GM12878 (cell line): Measurements from ENCODE around the gene MACROD2. TPM values are rescaled to one million over a fixed set of nuclear protein-coding genes. Genes with fewer than 3 reads are reported as not detected.

Source experiments
- ATAC-seq: fragments of 200-7000 bp; cut with Tn5 transposase; 3 replicates; pipeline ENCODE4 v1.9.1; 2020; ENCODE audit warnings: mild to moderate bottlenecking, moderate library complexity
- BruUV-seq: library from RNA; stranded (reverse); fragments of 400-500 nt; replicated peaks from 2 replicates; lab custom pipeline; 2021; lab: Mats Ljungman, UMichigan
- CTCF ChIA-PET: fragments of 300-600 bp; sonication (Branson Sonifier 250); formaldehyde crosslinking; extraction: SDS; loops from one replicate; lab custom pipeline; 2021; ENCODE audit warnings: inconsistent platforms; lab: Yijun Ruan, JAX
- POLR2A ChIA-PET: fragments of 350-600 bp; formaldehyde crosslinking; extraction: SDS; loops from one replicate; lab custom pipeline; 2021; ENCODE audit warnings: inconsistent platforms; lab: Charles Lee
- RAD21 ChIA-PET: fragments of 300-600 bp; sonication (Branson Sonifier 250); formaldehyde crosslinking; loops from one replicate; lab custom pipeline; 2023; ENCODE audit warnings: antibody characterized with exemption; ENCODE audit not compliant: unreplicated experiment; lab: Charles Lee
- SMC1A ChIA-PET: fragments of 300-600 bp; sonication (Branson Sonifier 250); formaldehyde crosslinking; loops from one replicate; lab custom pipeline; 2023; ENCODE audit not compliant: unreplicated experiment, uncharacterized antibody; lab: Charles Lee
- DNase-seq: peaks from one replicate; pipeline ENCODE4 v3.0.0-alpha.2; 2011; ENCODE audit warnings: low read depth, low spot score
- FAIRE-seq: peaks from 3 replicates; lab custom pipeline; 2011; peaks lifted over from hg19 to GRCh38; lab: Jason Lieb, UNC
- H2AFZ ChIP-seq: 2 replicates; pipeline ENCODE4 v1.6.0; 2011; ENCODE audit warnings: low read depth, low read length, control low read depth; ENCODE audit not compliant: control insufficient read depth
- H3K27ac ChIP-seq: 2 replicates; pipeline ENCODE4 v1.5.1; 2011; ENCODE audit warnings: control low read depth; ENCODE audit not compliant: control insufficient read depth, insufficient read depth
- H3K27me3 ChIP-seq, 2 experiments: replicated peaks in 1 of 2; 2 replicates each; pipeline versions ENCODE4 v1.6.0 to v1.6.1; 2011; ENCODE audit warnings: low read length in 1 of 2; ENCODE audit not compliant: control insufficient read depth in 2 of 2, insufficient read depth in 2 of 2
- H3K36me3 ChIP-seq, 2 experiments: 2 replicates each; pipeline ENCODE4 v1.5.1; 2011; ENCODE audit warnings: low read length in 1 of 2; ENCODE audit not compliant: control insufficient read depth in 2 of 2, insufficient read depth in 2 of 2
- H3K4me1 ChIP-seq: 2 replicates; pipeline ENCODE4 v1.6.1; 2011; ENCODE audit warnings: mild to moderate bottlenecking, low read length, moderate library complexity, mixed read lengths; ENCODE audit not compliant: control insufficient read depth, insufficient read depth
- H3K4me2 ChIP-seq: 2 replicates; pipeline ENCODE4 v1.6.0; 2011; ENCODE audit warnings: control low read depth; ENCODE audit not compliant: control insufficient read depth, insufficient read depth
- H3K4me3 ChIP-seq: fragments of 200-600 bp; sonication (generic); 2 replicates; pipeline ENCODE4 v1.5.1; 2016
- H3K79me2 ChIP-seq: 2 replicates; pipeline ENCODE4 v1.6.0; 2011; ENCODE audit warnings: low read length; ENCODE audit not compliant: control insufficient read depth, insufficient read depth
- H3K9ac ChIP-seq: 2 replicates; pipeline ENCODE4 v1.8.0; 2011; ENCODE audit warnings: low read length, control low read depth, mixed read lengths; ENCODE audit not compliant: control insufficient read depth, insufficient read depth
- H3K9me3 ChIP-seq: replicated peaks from 3 replicates; pipeline ENCODE4 v1.5.1; 2011; ENCODE audit warnings: mild to moderate bottlenecking, low read length; ENCODE audit not compliant: control insufficient read depth, insufficient read depth
- H4K20me1 ChIP-seq: 2 replicates; pipeline ENCODE4 v1.6.0; 2011; ENCODE audit not compliant: control insufficient read depth, insufficient read depth
- BCLAF1 ChIP-seq: fragments of 450-650 bp; IDR thresholded peaks from 2 replicates; pipeline ENCODE4 v1.6.1; 2017; ENCODE audit warnings: antibody characterized with exemption, mild to moderate bottlenecking, moderate library complexity
- NBN ChIP-seq: fragments of 450-650 bp; IDR thresholded peaks from 2 replicates; pipeline ENCODE4 v1.6.1; 2016
- NFXL1 ChIP-seq: fragments of 450-650 bp; IDR thresholded peaks from 2 replicates; pipeline ENCODE4 v1.6.1; 2017; ENCODE audit warnings: antibody characterized with exemption, mild to moderate bottlenecking, borderline replicate concordance
- NFYB ChIP-seq: IDR thresholded peaks from 2 replicates; pipeline ENCODE4 v1.6.1; 2011; ENCODE audit warnings: low read depth, mild to moderate bottlenecking, low read length, improper control_type of control experiment, moderate library complexity; ENCODE audit not compliant: insufficient read depth
- POU2F2 ChIP-seq: IDR thresholded peaks from 3 replicates; pipeline ENCODE4 v1.6.1; 2011; ENCODE audit warnings: low read depth, mild to moderate bottlenecking, low read length, borderline replicate concordance
- RELA ChIP-seq: fragments of 450-650 bp; IDR thresholded peaks from 2 replicates; pipeline ENCODE4 v1.8.0; 2014; ENCODE audit warnings: borderline replicate concordance; ENCODE audit not compliant: partially characterized antibody
- RUNX3 ChIP-seq: IDR thresholded peaks from 2 replicates; pipeline ENCODE4 v1.6.1; 2012; ENCODE audit warnings: low read length, inconsistent platforms
- STAT1 ChIP-seq: fragments of 450-650 bp; conservative IDR thresholded peaks from 2 replicates; pipeline ENCODE4 v1.6.1; 2014; ENCODE audit warnings: antibody characterized with exemption, mild to moderate bottlenecking
- SUZ12 ChIP-seq: fragments of 200-600 bp; sonication (generic); IDR thresholded peaks from one replicate; pipeline ENCODE4 v1.6.1; 2018; ENCODE audit warnings: antibody characterized with exemption, mild to moderate bottlenecking; ENCODE audit not compliant: unreplicated experiment
- TARDBP ChIP-seq: IDR thresholded peaks from 2 replicates; pipeline ENCODE4 v1.6.1; 2016; ENCODE audit warnings: borderline replicate concordance
- ZNF384 ChIP-seq: IDR thresholded peaks from 2 replicates; pipeline ENCODE4 v1.6.1; 2012; ENCODE audit warnings: low read depth, mild to moderate bottlenecking, low read length, improper control_type of control experiment, borderline replicate concordance
- WGBS: methylation state at CpG from one replicate; pipeline ENCODE4 v1.1.6; 2016; ENCODE audit warnings: low lambda C conversion rate; ENCODE audit not compliant: insufficient replicate concordance, insufficient coverage; ENCODE audit errors: missing lambda C conversion rate; 5-methylcytosine and 5-hydroxymethylcytosine counted together
- in situ Hi-C: fragments of 300-500 bp; cut with MboI; formaldehyde crosslinking; loops from 9 replicates; pipeline ENCODE4 v1.14.3; 2018; ENCODE audit warnings: mixed read lengths
- intact Hi-C: fragments of 100-400 bp; cut with micrococcal nuclease; formaldehyde crosslinking; loops from one replicate; pipeline ENCODE4 v1.14.2; 2022; ENCODE audit not compliant: unreplicated experiment
- polyA plus RNA-seq, 11 experiments: library from polyadenylated mRNA; depleted of rRNA in 4 of 11; unstranded in 6 of 11; stranded (reverse) in 5 of 11; fragments of >200 nt; fragmentation: Nextera tagmentation in 4 of 11; fragmentation: Illumina TruSeq in 1 of 11; extraction: Ambion mirVana in 4 of 11; extraction: Trizol in 1 of 11; gene quantifications; 1 replicate in 1 of 11; 2 replicates in 10 of 11; pipeline versions ENCODE4 v1.2.1 to v1.2.3, GENCODE V29; 2011 to 2016; ENCODE audit warnings: inconsistent platforms in 2 of 11, missing spikeins in 2 of 11, low read depth in 1 of 11
- total RNA-seq, 4 experiments: library from RNA; depleted of rRNA in 3 of 4; stranded (reverse); fragments of >200 nt in 3 of 4; fragmentation: Illumina TruSeq in 1 of 4; extraction: Trizol in 1 of 4; gene quantifications; 2 replicates each; pipeline versions ENCODE4 v1.2.1 to v1.2.3, GENCODE V29; 2013 to 2021

Gene MACROD2
- total and polyA plus RNA-seq, 10 of the 15 experiments (the other 5 are each of a cell fraction or from before 2014, with no cell fraction given): 1.1 to 21.5 (median 2.2) TPM

- no peak for DNase-seq
- in situ Hi-C loops (no loop called here), intact Hi-C loops (no loop called here)
- FAIRE-seq: no peak
- no peak overlapping the region for H3K27ac ChIP-seq
- H3K4me3 ChIP-seq: no peak overlapping the region
- TF ChIP-seq POU2F2: no peak
- TF ChIP-seq ZNF384: peak; percentile 52; the same call in 1 of the 2 replicates
- no peak overlapping the region for H3K9ac ChIP-seq
- H4K20me1 ChIP-seq: no peaks in the 10 kb centered on the region
- CTCF ChIA-PET: no interaction called here
- peak; percentile 46 for ATAC-seq
- no peaks in the 10 kb centered on the region for H3K36me3 ChIP-seq
- RAD21 ChIA-PET: no interaction called here
- BruUV-seq: no TSS peak
- SMC1A ChIA-PET: no interaction called here
- no peaks in the 10 kb centered on the region for H3K4me1 ChIP-seq
- no peaks in the 10 kb centered on the region for H3K9me3 ChIP-seq
- no peak overlapping the region for H3K4me2 ChIP-seq
- no peaks in the 10 kb centered on the region for H3K79me2 ChIP-seq
- POLR2A ChIA-PET: no interaction called here
- H2AFZ ChIP-seq: no peak overlapping the region
- H3K27me3 ChIP-seq: no peaks in the 10 kb centered on the region
Observed at GRCh38 chr20:14550655-14551054, 555.3 kb downstream of the MACROD2 start.

GRCh38 chr20:14553774-14554534 lies 558.6 kb downstream of the MACROD2 start:
- no peak overlapping the region for H3K9ac ChIP-seq
- ChIA-PET RAD21 (no interaction called here), CTCF (no interaction called here), POLR2A (interaction anchor here (0.6 kb wide), 1 partner anchor 145 kb away, joined by 3 read pairs; no protein-coding TSS in a partner anchor)
- in situ Hi-C loops (no loop called here), intact Hi-C loops (no loop called here)
- no peak overlapping the region for H3K4me2 ChIP-seq
- H3K9me3 ChIP-seq: no peaks in the 10 kb centered on the region
- H3K27ac ChIP-seq: no peak overlapping the region
- ATAC-seq (no peak), DNase-seq (no peak), FAIRE-seq (no peak)
- no peaks in the 10 kb centered on the region for H3K36me3 ChIP-seq
- no peaks in the 10 kb centered on the region for H3K4me1 ChIP-seq
- H3K79me2 ChIP-seq: no peaks in the 10 kb centered on the region
- 7% methylated on average over 6 of the region's 6 CpGs for WGBS
- no peaks in the 10 kb centered on the region for H3K27me3 ChIP-seq
- no peak overlapping the region for H3K4me3 ChIP-seq
- H4K20me1 ChIP-seq: no peaks in the 10 kb centered on the region
- TF ChIP-seq NBN (no peak), BCLAF1 (no peak), RELA (no peak), NFXL1 (no peak), NFYB (no peak), STAT1 (no peak), RUNX3 (no peak), SUZ12 (no peak), TARDBP (no peak)
- TF ChIP-seq, all 136 proteins: peak for 0
- no TSS peak for BruUV-seq
- H2AFZ ChIP-seq: no peak overlapping the region
- SMC1A ChIA-PET: interaction anchor here (0.7 kb wide), 1 partner anchor 25 kb away, joined by 3 read pairs; no protein-coding TSS in a partner anchor
